HFF-Myc (cell line): ENCODE results near the gene KIAA0319L.

Experiments
- DNase-seq: peaks from one replicate; pipeline ENCODE4 v3.0.0-alpha.2; 2011; ENCODE audit warnings: low read depth; ENCODE audit errors: extremely low read depth
- H3K4me3 ChIP-seq: replicated peaks from 2 replicates; pipeline ENCODE4 v1.5.1; 2011; ENCODE audit warnings: low read depth, mild to moderate bottlenecking, control low read depth, low read length
- TF ChIP-seq, protein P1 (sequence below): IDR thresholded peaks from 2 replicates; pipeline ENCODE4 v1.5.1; 2012; ENCODE audit warnings: mild to moderate bottlenecking, low read depth, low read length, control low read depth; ENCODE audit errors: missing control alignments

KIAA0319L gene

DNA sequence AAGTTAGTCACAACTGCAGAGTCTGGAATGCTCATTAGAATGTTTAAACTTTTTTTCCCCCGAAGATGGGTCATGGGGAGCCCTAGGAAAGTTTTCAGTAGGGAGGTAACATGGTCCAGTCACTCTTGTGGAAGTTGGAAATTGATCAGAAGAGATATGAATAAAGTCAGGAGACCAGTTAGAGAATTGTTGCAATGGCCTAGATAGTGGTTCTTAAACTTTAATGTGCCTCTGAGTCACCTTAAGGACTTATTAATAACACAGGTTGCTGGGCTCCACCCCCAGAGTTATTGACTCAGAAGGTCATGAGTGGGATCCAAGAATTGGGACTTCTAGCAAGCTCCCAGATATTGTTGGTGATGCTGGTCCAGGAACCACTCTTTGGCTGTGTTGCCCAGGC, 12.7 kb upstream of the KIAA0319L start:
- H3K4me3 ChIP-seq = no peak overlapping the region
- TF ChIP-seq, protein P1, sequence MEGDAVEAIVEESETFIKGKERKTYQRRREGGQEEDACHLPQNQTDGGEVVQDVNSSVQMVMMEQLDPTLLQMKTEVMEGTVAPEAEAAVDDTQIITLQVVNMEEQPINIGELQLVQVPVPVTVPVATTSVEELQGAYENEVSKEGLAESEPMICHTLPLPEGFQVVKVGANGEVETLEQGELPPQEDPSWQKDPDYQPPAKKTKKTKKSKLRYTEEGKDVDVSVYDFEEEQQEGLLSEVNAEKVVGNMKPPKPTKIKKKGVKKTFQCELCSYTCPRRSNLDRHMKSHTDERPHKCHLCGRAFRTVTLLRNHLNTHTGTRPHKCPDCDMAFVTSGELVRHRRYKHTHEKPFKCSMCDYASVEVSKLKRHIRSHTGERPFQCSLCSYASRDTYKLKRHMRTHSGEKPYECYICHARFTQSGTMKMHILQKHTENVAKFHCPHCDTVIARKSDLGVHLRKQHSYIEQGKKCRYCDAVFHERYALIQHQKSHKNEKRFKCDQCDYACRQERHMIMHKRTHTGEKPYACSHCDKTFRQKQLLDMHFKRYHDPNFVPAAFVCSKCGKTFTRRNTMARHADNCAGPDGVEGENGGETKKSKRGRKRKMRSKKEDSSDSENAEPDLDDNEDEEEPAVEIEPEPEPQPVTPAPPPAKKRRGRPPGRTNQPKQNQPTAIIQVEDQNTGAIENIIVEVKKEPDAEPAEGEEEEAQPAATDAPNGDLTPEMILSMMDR = no peak
- DNase-seq = no peak

DNA sequence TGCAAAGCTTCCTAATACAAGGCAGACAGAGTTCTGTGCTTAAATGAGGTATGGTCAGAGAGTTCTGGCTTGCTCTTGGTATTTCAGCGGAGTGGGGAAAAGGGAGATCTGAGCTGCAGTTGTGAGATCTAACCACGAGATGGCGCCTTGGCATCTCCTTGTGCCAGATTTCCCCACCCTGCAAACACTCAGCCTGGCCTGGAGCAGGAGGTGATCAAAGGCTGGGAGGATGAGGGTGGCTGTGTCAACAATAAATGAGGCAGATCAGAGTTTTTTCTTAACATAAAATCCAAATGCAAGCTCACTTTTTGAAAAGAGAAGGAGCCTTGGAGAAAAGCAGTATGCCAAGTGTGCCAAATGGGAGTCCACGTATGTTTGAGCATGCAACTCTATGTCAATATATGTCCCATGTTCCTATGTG, 11.8 kb upstream of the KIAA0319L start:
- no peak overlapping the region for H3K4me3 ChIP-seq
- DNase-seq = peak; percentile 38
- TF ChIP-seq, protein P1 = peak; percentile 87

DNA sequence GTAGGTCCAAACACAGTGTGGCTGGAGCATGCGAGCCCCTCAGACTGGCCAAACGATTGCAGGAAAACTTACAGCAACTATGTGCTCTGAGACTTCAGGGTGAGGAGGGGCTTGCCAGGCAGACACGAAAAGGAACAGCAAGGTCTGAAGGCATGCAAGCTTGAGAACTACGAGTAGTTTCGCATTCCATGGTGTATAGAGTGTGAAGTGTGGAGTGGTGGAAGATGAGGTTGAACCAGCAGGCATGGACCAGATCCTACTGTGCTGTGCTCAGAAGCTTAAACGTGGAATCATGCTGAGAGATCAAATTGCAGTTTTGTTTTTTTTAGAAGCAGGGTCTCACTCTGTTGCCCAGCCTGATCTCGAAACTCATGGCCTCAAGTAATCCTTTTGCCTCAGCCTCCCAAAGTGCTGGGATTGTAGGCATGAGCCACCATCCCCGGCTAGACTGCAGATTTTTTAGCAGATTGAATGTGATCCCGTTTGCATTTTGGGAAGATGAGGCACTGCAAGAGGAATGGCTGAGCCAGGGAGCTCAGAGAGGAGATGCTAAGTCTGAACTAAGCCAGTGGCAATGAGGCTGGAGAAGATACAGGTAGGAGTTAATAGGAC, 10.8 kb upstream of the KIAA0319L start:
- H3K4me3 ChIP-seq = no peak overlapping the region
- TF ChIP-seq, protein P1 = no peak
- no peak for DNase-seq

DNA sequence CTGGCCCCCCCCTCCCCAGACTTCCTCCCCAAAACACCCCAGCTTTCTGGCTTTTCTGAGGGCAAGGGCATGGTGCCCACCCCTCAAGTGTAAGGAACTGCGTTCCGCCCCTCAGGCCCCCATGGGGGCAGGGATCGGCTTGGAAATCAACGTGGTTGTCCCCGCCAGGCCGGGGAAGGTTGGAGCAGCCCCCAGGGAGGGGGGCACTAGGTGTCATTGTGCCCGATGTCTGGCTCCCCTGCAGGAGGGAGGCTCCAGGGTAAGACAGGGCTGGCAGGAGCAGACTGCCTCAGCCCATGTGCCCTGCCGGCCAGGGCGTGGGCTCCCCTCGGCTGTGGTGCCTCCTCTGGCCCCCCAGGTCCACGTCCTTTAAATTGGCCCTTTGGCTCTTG, 8.5 kb upstream of the KIAA0319L start:
- DNase-seq = no peak
- TF ChIP-seq, protein P1 = no peak
- H3K4me3 ChIP-seq = no peak overlapping the region

DNA sequence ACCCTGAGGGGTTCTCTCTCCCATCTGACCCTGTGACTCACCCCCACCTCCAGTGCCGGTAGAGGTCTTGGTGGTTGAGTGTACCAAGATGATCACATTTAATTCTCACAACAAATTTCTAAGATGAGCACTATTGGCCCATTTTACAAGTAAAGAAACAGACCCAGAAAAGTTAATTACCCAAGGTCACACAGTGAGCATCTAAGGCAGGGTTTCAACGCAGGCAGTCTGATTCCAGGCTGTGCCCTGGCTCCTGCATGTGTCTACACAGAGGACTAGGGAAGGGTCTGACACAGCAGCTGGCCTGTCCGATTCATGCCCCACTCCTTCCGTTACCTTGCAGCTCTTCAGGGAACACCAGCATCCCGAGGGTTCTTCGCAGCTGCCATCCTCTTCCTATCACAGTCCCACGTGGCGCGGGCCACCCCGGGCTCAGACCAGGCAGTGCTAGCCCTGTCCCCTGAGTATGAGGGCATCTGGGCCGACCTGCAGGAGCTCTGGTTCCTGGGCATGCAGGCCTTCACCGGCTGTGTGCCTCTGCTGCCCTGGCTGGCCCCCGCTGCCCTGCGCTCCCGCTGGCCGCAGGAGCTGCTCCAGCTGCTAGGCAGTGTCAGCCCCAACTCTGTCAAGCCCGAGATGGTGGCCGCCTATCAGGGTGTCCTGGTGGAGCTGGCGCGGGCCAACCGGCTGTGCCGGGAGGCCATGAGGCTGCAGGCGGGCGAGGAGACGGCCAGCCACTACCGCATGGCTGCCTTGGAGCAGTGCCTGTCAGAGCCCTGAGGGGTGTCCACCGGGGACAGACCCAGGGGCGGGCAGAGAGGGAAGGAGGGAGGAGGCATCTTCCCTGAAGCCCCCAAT, 7.9 kb upstream of the KIAA0319L start:
- no peak for DNase-seq

DNA sequence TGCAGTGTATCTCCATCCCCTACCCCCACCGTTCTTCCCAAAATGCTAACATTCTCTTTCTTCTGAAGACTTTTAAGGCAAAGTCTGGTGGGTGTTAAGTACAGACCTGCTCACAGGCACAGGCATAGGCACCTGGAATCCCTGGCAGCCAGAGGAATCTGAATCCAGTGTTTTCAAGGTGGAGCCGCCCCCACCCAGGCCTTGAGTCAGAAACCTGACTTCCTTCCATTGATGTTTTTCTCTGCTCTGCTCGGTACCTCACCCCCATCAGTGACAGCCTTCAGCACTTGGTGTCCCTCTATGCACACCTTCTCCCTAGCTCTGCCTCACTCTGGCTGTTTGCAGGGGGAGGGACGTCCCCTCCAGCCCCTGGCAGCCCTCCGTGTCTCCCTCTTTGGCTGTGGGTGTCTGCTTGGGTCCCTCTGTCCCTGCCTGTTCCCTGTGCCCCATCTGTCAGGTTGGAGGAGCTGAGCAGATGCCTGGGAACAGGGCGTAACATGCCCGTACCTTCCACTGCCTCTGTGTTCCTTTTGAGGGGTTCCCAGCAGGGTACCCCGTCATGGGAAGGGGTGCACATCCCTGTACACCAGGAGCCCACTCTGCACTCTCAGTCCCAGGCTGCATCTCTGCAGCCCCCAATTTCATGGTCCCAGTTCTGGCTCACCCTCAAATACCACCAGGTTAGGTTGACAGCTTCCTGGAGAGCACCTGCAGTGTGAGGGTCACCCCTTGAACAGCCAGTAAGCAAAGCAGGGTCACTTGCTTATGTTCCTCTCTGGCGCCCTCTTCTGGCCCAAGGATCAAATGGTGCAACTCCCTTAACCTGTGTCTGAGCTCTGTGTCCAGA, 7.1 kb upstream of the KIAA0319L start:
- H3K4me3 ChIP-seq = no peak overlapping the region
- peak; percentile 59 for DNase-seq
- TF ChIP-seq, protein P1 = peak; percentile 78

More for the DNA sequence above, 7.9 kb upstream of the KIAA0319L start:
- no peak overlapping the region for H3K4me3 ChIP-seq
- TF ChIP-seq, protein P1 = no peak
